ENCODE data around the gene FLNB. TPM values are rescaled to one million over a fixed set of nuclear protein-coding genes. Genes with fewer than 3 reads are reported as not detected.

FLNB gene
- total RNA-seq, 1 experiment from 2014 or later, result 14.2 TPM

DNA sequence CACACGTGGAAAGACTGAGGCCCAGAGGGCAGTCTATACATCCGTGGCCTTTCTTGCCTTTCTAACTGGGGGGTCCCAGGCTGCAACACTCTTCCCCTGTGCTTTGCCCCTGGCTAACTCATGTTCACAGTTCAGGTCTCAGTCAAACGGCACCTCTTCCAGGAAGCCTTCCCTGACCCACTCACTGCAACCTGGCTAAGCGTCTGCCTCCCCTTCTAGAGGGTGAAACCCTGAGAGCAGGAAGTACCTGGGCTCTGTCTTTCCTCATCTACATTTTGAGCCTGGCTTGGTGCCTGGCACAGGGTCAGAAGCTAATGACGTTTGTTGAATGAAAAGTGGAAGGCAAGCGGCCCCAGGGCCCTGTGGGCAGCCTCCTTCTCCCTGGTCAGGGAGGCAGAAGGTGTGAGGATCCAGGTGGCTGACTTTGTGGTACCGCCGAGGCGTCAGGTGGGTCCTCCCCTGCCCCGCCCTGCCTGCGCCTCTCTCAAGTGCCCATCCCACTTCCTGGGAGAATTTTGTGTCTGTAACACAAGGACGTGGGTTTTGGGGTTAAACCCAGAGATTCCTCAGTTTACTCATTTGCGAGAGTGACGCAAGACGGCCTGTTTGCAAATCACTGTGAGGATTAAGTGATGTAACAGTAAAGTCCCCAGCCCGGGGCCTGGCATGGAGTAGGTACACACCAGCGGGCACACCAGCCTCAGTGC is 170.5 kb downstream of the FLNB start:
- Histone ChIP-seq H3K4me3 (ENCODE audit: low read length) (no peak overlapping the region), H2AFZ (ENCODE audit: low read length) (no peak overlapping the region)
- no peak for DNase-seq

DNA sequence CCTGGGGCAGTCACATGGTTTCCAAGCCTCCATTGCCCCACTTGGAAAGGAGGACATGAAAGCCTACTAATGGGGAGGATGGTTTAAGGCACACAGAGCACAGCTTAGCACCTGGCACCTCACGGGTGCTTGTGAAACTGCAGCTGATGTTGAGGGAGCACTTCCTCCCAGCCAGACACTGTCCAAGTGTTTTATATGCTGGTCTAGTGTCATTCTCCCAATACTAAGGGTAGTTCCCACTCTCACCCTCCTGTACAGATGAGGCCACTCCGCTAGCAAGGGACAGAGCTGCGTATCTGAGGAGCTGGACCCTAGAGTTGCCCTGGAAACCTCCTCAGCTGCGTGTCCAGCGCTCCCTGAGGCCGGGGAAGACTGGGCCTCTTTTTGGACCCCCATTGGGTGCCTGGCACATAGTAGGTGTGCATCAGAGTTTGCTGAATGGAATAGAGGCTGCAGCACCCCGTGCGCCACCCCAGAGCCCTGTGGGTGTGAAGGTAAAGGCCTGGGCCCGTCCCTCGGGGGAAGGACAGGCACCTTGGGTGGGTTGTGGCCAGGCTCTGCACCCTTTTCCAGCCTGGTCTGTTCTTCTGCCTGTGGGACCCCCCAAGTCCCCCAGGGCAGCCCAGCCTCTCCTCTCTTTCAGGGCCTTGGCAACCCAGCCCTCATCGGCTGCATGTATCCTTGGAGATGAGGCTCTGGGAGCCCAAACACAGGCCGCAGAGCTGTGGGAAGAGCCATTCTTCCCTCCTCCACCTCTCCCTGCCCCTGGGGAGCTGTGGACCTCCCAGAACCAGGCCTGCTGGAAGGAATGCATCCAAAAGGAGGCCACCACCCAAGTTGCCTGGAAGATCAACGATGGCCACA is 171.2 kb downstream of the FLNB start:
- Histone ChIP-seq H3K4me2 (ENCODE audit: low read depth, low read length, poor library complexity, severe bottlenecking) (no peak overlapping the region), H2AFZ (ENCODE audit: low read length) (no peak overlapping the region), H3K36me3 (ENCODE audit: insufficient read depth, low read length) (no peaks in the 10 kb centered on the region), H3K27me3 (ENCODE audit: low read length) (no peaks in the 10 kb centered on the region), H3K9me3 (ENCODE audit: low read length) (no peaks in the 10 kb centered on the region), H3K9me2 (replicated peaks; ENCODE audit: insufficient read depth, low read length) (no peaks in the 10 kb centered on the region), H3K79me2 (ENCODE audit: low read length) (no peaks in the 10 kb centered on the region), H3K4me3 (ENCODE audit: low read length) (no peak overlapping the region), H3K4me1 (ENCODE audit: low read length) (peaks cover 8% of the 10 kb centered on the region), H3K9ac (ENCODE audit: low read length) (no peak overlapping the region), H3K27ac (ENCODE audit: low read length) (no peak overlapping the region), H4K20me1 (ENCODE audit: insufficient read depth, low read depth, low read length) (no peaks in the 10 kb centered on the region)
- DNase-seq, result no peak

More for the DNA sequence above, 170.5 kb downstream of the FLNB start:
- H3K27me3 ChIP-seq (ENCODE audit: low read length), result no peaks in the 10 kb centered on the region
- no peaks in the 10 kb centered on the region for H3K79me2 ChIP-seq (ENCODE audit: low read length)
- H3K4me2 ChIP-seq (ENCODE audit: low read depth, low read length, poor library complexity, severe bottlenecking), result no peak overlapping the region
- no peaks in the 10 kb centered on the region for H4K20me1 ChIP-seq (ENCODE audit: insufficient read depth, low read depth, low read length)
- H3K9ac ChIP-seq (ENCODE audit: low read length), result no peak overlapping the region
- H3K4me1 ChIP-seq (ENCODE audit: low read length), result peaks cover 8% of the 10 kb centered on the region
- H3K9me2 ChIP-seq (replicated peaks; ENCODE audit: insufficient read depth, low read length), result no peaks in the 10 kb centered on the region
- H3K36me3 ChIP-seq (ENCODE audit: insufficient read depth, low read length), result no peaks in the 10 kb centered on the region
- H3K27ac ChIP-seq (ENCODE audit: low read length), result no peak overlapping the region
- H3K9me3 ChIP-seq (ENCODE audit: low read length), result no peaks in the 10 kb centered on the region

- H3K36me3 ChIP-seq (ENCODE audit: insufficient read depth, low read length), result no peaks in the 10 kb centered on the region
- H3K79me2 ChIP-seq (ENCODE audit: low read length), result no peaks in the 10 kb centered on the region
- H3K4me2 ChIP-seq (ENCODE audit: low read depth, low read length, poor library complexity, severe bottlenecking), result no peak overlapping the region
- DNase-seq, result no peak
- H2AFZ ChIP-seq (ENCODE audit: low read length), result no peak overlapping the region
- no peaks in the 10 kb centered on the region for H3K27me3 ChIP-seq (ENCODE audit: low read length)
- H3K4me1 ChIP-seq (ENCODE audit: low read length), result peaks cover 8% of the 10 kb centered on the region
- no peak overlapping the region for H3K9ac ChIP-seq (ENCODE audit: low read length)
- H3K9me2 ChIP-seq (replicated peaks; ENCODE audit: insufficient read depth, low read length), result no peaks in the 10 kb centered on the region
- no peak overlapping the region for H3K4me3 ChIP-seq (ENCODE audit: low read length)
- H3K27ac ChIP-seq (ENCODE audit: low read length), result no peak overlapping the region
- no peaks in the 10 kb centered on the region for H3K9me3 ChIP-seq (ENCODE audit: low read length)
- no peaks in the 10 kb centered on the region for H4K20me1 ChIP-seq (ENCODE audit: insufficient read depth, low read depth, low read length)
Observed at GRCh38 chr3:58180099-58180880, 172.1 kb downstream of the FLNB start.

DNA sequence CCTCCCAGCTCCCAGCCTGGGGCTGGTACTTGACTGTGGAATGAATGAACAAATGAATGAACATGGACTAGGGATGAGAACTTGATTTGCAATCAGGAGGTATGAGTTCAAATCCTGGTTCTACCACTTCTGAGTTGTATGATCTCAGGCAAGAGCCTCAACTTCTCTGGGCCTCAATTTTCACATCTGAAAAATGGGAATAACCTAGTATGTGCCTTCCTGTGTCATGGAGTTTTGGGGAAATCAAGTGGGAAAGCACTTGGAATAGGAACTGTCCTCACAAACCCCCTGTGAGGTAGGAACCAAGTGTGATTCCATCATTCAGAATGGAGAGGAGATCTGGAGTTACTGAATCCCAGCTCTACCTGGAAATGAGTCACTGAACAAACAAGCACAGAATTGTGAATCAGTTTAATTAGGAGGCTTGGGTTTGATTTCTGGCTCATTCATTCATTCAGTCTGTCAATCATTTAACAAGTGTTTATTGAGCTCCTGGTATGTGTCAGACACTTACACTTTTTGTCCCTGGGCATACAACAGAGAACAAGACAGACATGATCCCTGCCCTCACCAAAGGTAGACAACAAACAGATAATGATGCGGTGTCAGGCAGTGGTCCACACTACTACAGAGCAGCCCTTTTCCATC is 172.8 kb downstream of the FLNB start:
- Histone ChIP-seq H3K9me3 (ENCODE audit: low read length) (no peaks in the 10 kb centered on the region), H4K20me1 (ENCODE audit: insufficient read depth, low read depth, low read length) (no peaks in the 10 kb centered on the region), H3K4me2 (ENCODE audit: low read depth, low read length, poor library complexity, severe bottlenecking) (no peak overlapping the region), H3K27me3 (ENCODE audit: low read length) (no peaks in the 10 kb centered on the region), H3K4me3 (ENCODE audit: low read length) (no peak overlapping the region), H3K9me2 (replicated peaks; ENCODE audit: insufficient read depth, low read length) (no peaks in the 10 kb centered on the region), H2AFZ (ENCODE audit: low read length) (no peak overlapping the region), H3K27ac (ENCODE audit: low read length) (no peak overlapping the region), H3K9ac (ENCODE audit: low read length) (no peak overlapping the region), H3K36me3 (ENCODE audit: insufficient read depth, low read length) (no peaks in the 10 kb centered on the region), H3K79me2 (ENCODE audit: low read length) (no peaks in the 10 kb centered on the region), H3K4me1 (ENCODE audit: low read length) (peaks cover 8% of the 10 kb centered on the region)
- no peak for DNase-seq

DNA sequence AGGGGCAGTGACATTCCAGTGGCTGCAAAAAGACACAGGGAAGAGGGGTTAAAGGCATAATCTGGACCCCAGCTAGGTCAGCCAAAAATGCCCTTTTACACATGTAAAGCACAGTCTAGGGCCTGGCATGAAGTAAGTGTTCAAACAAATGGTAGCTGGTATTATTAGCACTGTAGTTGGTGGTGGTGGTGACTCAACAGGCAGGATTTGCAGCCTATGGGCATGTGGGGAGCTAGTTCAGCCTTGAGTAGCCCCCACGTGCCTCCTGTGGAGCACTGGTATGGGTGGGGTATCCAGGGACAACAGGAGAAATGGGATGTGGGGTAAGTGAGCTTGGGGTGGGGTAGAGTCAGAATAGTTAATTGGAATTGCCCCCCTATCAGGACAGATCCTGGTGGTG is 175.0 kb downstream of the FLNB start:
- H3K27ac ChIP-seq (ENCODE audit: low read length), result no peak overlapping the region
- no peaks in the 10 kb centered on the region for H3K4me1 ChIP-seq (ENCODE audit: low read length)
- no peaks in the 10 kb centered on the region for H3K9me2 ChIP-seq (replicated peaks; ENCODE audit: insufficient read depth, low read length)
- H2AFZ ChIP-seq (ENCODE audit: low read length), result no peak overlapping the region
- no peak overlapping the region for H3K4me3 ChIP-seq (ENCODE audit: low read length)
- no peak for DNase-seq
- no peaks in the 10 kb centered on the region for H4K20me1 ChIP-seq (ENCODE audit: insufficient read depth, low read depth, low read length)
- H3K36me3 ChIP-seq (ENCODE audit: insufficient read depth, low read length), result no peaks in the 10 kb centered on the region
- H3K9ac ChIP-seq (ENCODE audit: low read length), result no peak overlapping the region
- H3K27me3 ChIP-seq (ENCODE audit: low read length), result no peaks in the 10 kb centered on the region
- no peak overlapping the region for H3K4me2 ChIP-seq (ENCODE audit: low read depth, low read length, poor library complexity, severe bottlenecking)
- H3K9me3 ChIP-seq (ENCODE audit: low read length), result no peaks in the 10 kb centered on the region
- H3K79me2 ChIP-seq (ENCODE audit: low read length), result no peaks in the 10 kb centered on the region

DNA sequence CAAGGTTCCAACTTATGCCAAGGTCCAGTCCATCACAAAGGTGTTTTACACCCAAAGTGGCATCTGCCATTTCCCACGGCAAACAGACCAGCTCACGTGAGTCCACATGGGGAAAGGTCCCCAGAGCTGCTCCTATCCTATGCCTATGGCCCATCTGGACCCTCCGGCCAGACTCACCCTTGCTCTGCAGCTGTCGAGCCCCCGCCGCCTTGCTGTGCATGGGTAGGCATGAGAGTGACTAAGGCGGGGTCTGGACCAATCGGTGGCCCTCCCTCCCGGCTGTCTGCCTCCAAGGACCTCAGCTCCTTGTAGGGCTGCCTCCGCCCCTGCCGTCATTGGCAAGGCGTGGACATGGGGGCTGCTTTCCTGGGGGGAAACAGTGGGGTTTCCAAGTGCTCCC is 175.7 kb downstream of the FLNB start:
- Histone ChIP-seq H3K4me1 (ENCODE audit: low read length) (no peaks in the 10 kb centered on the region), H3K27ac (ENCODE audit: low read length) (no peak overlapping the region), H3K4me2 (ENCODE audit: low read depth, low read length, poor library complexity, severe bottlenecking) (no peak overlapping the region), H3K9ac (ENCODE audit: low read length) (no peak overlapping the region), H3K9me2 (replicated peaks; ENCODE audit: insufficient read depth, low read length) (no peaks in the 10 kb centered on the region), H4K20me1 (ENCODE audit: insufficient read depth, low read depth, low read length) (no peaks in the 10 kb centered on the region), H3K4me3 (ENCODE audit: low read length) (no peak overlapping the region), H2AFZ (ENCODE audit: low read length) (no peak overlapping the region), H3K9me3 (ENCODE audit: low read length) (no peaks in the 10 kb centered on the region), H3K36me3 (ENCODE audit: insufficient read depth, low read length) (no peaks in the 10 kb centered on the region), H3K27me3 (ENCODE audit: low read length) (no peaks in the 10 kb centered on the region), H3K79me2 (ENCODE audit: low read length) (no peaks in the 10 kb centered on the region)
- no peak for DNase-seq

DNA sequence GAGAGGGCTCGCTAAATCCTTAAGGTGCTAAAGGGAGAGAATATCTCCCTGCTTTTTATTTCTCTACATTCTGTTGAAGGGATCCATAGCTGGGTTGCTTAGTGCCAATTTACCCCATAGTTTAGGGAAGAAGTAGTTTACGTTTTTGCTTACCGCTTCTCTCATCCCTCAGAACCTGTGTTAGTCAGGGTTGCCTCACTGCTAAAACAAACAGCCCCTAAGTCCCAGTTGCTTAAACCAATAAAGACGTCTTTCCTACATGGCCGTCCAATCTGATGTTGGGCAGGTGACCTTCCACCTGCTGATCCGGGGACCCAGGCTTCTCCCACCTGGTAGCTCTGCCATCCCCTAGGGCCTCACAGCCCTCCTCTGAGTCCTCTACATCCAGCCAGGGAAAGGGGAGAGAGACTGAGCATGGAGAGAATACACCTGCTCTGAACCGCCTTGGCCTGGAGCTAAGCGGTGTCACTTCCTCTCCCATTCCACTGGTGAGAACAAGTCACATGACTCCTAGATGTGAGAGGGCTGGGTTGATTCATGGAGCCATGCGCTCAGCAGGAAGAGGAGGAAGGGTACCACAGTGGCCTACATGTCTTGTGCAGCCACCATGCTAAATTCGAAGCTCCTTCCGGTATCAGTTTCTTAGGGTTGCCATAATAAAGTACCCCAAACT is 176.2 kb downstream of the FLNB start:
- Histone ChIP-seq H2AFZ (ENCODE audit: low read length) (no peak overlapping the region), H3K9me3 (ENCODE audit: low read length) (no peaks in the 10 kb centered on the region)

More for the DNA sequence above, 176.2 kb downstream of the FLNB start:
- no peaks in the 10 kb centered on the region for H3K36me3 ChIP-seq (ENCODE audit: insufficient read depth, low read length)
- no peak overlapping the region for H3K9ac ChIP-seq (ENCODE audit: low read length)
- H3K4me2 ChIP-seq (ENCODE audit: low read depth, low read length, poor library complexity, severe bottlenecking), result no peak overlapping the region
- H3K27me3 ChIP-seq (ENCODE audit: low read length), result no peaks in the 10 kb centered on the region
- no peak for DNase-seq
- H3K27ac ChIP-seq (ENCODE audit: low read length), result no peak overlapping the region
- no peaks in the 10 kb centered on the region for H3K4me1 ChIP-seq (ENCODE audit: low read length)
- H3K9me2 ChIP-seq (replicated peaks; ENCODE audit: insufficient read depth, low read length), result no peaks in the 10 kb centered on the region
- no peak overlapping the region for H3K4me3 ChIP-seq (ENCODE audit: low read length)
- no peaks in the 10 kb centered on the region for H3K79me2 ChIP-seq (ENCODE audit: low read length)
- H4K20me1 ChIP-seq (ENCODE audit: insufficient read depth, low read depth, low read length), result no peaks in the 10 kb centered on the region

All from Karpas-422 (cell line).